Measurements from ENCODE around the gene ZNF708. TPM values are rescaled to one million over a fixed set of nuclear protein-coding genes. Genes with fewer than 3 reads are reported as not detected.

The ZNF708 gene
- total and polyA plus RNA-seq, 2 of the 13 experiments (the other 11 are each of a cell fraction or from before 2014, with no cell fraction given), result 1.8 to 5.2 TPM

- TF ChIP-seq ZNF142 (CRISPR knock-in tag; IDR thresholded peaks at IDR 0.05), result 0 out of 2 replicates have a peak, but pooled peaks have one; percentile 64
- no peak for TF ChIP-seq FOXM1 (CRISPR knock-in tag; IDR thresholded peaks at IDR 0.05)
- no peak; the same call in 1 of the 2 replicates for TF ChIP-seq ZNF619 (CRISPR knock-in tag; IDR thresholded peaks at IDR 0.05)
- no peak for TF ChIP-seq HES4 (CRISPR knock-in tag; IDR thresholded peaks at IDR 0.05; ENCODE audit: borderline replicate concordance)
- peak; percentile 13; the same call in 1 of the 2 replicates for TF ChIP-seq NCOA2 (CRISPR knock-in tag; IDR thresholded peaks at IDR 0.05)
- no peak for TF ChIP-seq ZMYM2 (CRISPR knock-in tag; IDR thresholded peaks at IDR 0.05)
- TF ChIP-seq RAD51 (IDR thresholded peaks at IDR 0.05; ENCODE audit: borderline replicate concordance), result no peak
- no peak for TF ChIP-seq TEF (CRISPR knock-in tag; IDR thresholded peaks at IDR 0.05)
- TF ChIP-seq HNRNPL (IDR thresholded peaks at IDR 0.05; ENCODE audit: low read depth, low read length), result no peak
- no peak for TF ChIP-seq SIN3B (IDR thresholded peaks at IDR 0.05; ENCODE audit: low read length)
- no peak for TF ChIP-seq SRSF4 (IDR thresholded peaks at IDR 0.05; ENCODE audit: low read depth, low read length, poor library complexity, severe bottlenecking)
- TF ChIP-seq SNRNP70 (IDR thresholded peaks at IDR 0.05; ENCODE audit: low read depth, low read length), result no peak
- no peak for TF ChIP-seq ZNF678 (CRISPR knock-in tag; IDR thresholded peaks at IDR 0.05)
- no peak for TF ChIP-seq ZNF558 (CRISPR knock-in tag; IDR thresholded peaks at IDR 0.05; ENCODE audit: borderline replicate concordance)
- no peak for TF ChIP-seq RELA (CRISPR knock-in tag; IDR thresholded peaks at IDR 0.05)
- no peak for TF ChIP-seq HNRNPH1 (optimal IDR thresholded peaks at IDR 0.05; ENCODE audit: low read depth, low read length)
- no peak for TF ChIP-seq SSRP1 (CRISPR knock-in tag; IDR thresholded peaks at IDR 0.05)
- no peak for TF ChIP-seq ZFP36L2 (CRISPR knock-in tag; IDR thresholded peaks at IDR 0.05)
- TF ChIP-seq ZFP41 (CRISPR knock-in tag; IDR thresholded peaks at IDR 0.05; ENCODE audit: borderline replicate concordance), result no peak
- no peak for TF ChIP-seq RORA (CRISPR knock-in tag; IDR thresholded peaks at IDR 0.05)
- no peak for TF ChIP-seq HIC2 (CRISPR knock-in tag; IDR thresholded peaks at IDR 0.05; ENCODE audit: low read depth)
- TF ChIP-seq SRSF1 (optimal IDR thresholded peaks at IDR 0.05; ENCODE audit: low read depth, low read length), result peak; percentile 31
- TF ChIP-seq PAF1 (CRISPR knock-in tag; IDR thresholded peaks at IDR 0.05), result no peak
These were observed at the start of gene ZNF708 (continued) for GRCh38 chr19:21328885-21329605.
